IPS-18c (cell line): ENCODE measurements around the gene MZT2A.
"Not testable (repeated sequence)": the region's sequence is repeated elsewhere in the genome, so short reads cannot be mapped to it uniquely, and the experiment has no call there.

Source experiments
- H3K4me3 ChIP-seq: 2 replicates; pipeline ENCODE4 v1.7.0; 2013; ENCODE audit warnings: low read depth, mild to moderate bottlenecking, low read length, moderate library complexity; ENCODE audit not compliant: insufficient read depth
- H3K9me3 ChIP-seq: one replicate; pipeline ENCODE4 v1.6.1; 2013; ENCODE audit warnings: mild to moderate bottlenecking, low read length, moderate library complexity; ENCODE audit not compliant: control insufficient read depth, insufficient read depth

The MZT2A gene

DNA sequence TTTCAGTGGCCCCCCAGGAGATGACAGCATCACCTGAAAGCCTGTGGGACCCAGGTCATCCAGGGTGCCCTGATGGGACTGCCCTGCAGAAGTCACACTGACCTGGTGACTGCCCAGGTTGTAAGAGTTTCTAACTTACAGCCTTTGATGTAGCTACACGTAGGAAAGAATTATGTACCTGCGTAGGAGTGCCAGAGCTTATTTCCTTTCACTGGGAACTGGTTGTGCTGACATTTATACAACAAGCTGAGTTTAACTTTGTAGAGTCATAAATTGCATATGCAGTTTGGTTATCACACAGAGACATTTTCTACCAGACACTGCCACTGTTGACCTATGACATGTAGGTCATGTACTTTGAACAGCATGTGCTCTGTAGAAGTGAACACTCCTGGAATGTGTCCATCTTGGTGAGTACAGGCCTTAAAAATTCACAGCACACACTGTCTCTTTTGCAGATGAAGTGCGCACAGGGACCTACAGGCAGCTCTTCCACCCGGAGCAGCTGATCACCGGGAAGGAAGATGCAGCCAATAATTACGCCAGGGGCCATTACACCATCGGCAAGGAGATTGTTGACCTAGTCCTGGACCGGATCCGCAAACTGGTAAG, 13.2 kb downstream of the MZT2A start:
- not testable (repeated sequence) for H3K9me3 ChIP-seq, H3K4me3 ChIP-seq

DNA sequence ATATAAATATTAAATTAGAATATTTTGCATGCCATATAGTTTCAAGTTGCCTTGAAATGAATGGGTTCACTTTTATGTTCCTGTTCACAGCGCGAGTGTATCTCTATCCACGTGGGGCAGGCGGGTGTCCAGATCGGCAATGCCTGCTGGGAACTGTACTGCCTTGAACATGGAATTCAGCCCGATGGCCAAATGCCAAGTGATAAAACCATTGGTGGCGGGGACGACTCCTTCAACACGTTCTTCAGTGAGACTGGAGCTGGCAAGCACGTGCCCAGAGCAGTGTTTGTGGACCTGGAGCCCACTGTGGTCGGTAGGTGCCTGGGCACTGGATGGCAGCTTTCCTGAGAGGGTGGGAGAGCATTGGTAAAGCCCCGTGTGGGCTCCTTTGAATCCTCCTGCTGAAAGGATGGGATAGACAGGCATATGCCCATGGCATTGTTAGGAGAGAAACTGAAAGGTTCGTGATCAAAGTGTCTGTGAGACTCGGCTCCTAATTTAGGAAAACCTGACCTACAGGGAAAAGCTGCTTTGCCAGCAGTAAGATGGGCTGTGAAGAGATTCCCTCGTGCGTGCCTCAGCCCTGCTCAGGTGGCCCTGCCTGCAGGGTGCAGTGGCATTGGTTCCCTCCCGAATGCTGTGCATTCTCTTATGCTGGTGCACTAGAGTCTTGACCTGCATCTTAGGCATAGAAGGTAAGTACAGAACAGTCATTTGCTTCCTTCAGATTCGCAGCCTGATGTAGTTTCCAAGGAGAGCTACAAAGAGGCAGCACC, 13.9 kb downstream of the MZT2A start:
- H3K9me3 ChIP-seq: not testable (repeated sequence)

DNA sequence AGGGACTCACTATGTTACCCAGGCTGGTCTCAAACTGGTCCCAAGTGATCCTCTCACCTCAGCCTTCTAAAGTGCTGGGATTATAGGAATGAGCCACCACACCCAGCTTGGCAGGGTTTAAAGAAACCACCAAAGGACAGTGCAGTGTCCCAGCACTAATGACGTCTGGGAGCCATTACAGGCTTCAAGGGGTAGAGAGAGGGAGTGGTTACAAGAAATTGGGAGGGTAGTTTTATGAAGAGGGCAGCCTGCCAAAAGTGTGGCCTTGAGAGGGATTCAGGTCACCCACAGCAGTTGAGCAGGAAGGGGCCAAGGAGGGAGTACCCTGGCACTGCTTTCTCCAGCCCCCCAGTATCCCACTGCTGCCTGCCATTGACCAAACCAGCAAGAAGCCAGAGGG, 15.0 kb downstream of the MZT2A start:
- H3K9me3 ChIP-seq, H3K4me3 ChIP-seq: not testable (repeated sequence)

More for the DNA sequence above, 13.9 kb downstream of the MZT2A start:
- not testable (repeated sequence) for H3K4me3 ChIP-seq

DNA sequence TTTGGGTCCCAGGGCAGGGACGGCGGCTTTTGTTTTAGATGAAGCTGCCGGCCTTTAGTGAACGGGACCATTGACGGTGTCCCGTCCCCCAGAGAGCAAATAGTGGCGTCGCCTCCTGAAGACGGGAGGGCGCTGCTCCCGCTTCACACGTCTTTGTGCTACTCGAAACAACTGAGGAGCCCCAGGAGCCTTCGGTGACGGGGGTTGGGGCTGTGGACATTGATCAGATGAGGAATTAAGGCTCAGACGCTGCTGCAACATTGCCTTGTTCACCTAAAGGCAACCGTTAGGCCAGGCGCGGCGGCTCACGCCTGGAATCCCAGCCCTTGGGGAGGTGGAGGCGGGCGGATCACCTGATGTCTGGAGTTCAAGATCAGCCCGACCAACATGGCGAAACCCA, 15.8 kb downstream of the MZT2A start:
- H3K4me3 ChIP-seq, H3K9me3 ChIP-seq: not testable (repeated sequence)

DNA sequence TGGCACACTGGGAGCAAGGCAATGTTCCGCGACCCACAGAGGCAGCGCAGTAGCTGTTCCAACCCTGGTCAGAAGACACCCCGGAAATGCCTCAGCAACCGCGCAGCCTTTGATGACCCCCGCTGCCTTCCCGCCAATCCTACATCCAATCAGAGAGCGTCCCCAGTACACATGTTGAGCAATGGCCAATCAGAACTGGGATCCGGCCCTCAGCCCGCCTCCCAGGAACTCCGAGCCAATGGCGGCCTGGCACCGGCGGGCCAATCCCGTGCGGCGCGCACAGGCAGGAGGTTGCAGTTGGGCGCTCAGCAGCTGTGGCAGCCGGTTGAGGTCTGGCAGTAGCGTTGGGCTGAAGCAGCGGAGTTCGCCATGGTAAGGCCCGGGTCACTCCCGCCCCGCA, 16.4 kb downstream of the MZT2A start, which contains the start of gene TUBA3D:
TSS of gene TUBA3D (plus strand) at position 289 of the 400 bp plus-strand sequence. CDS start at position 370, 81 bp downstream.
- no peak within 1 kb of the TSS for H3K4me3 ChIP-seq
- H3K9me3 ChIP-seq: no peaks in the 10 kb centered on the region

DNA sequence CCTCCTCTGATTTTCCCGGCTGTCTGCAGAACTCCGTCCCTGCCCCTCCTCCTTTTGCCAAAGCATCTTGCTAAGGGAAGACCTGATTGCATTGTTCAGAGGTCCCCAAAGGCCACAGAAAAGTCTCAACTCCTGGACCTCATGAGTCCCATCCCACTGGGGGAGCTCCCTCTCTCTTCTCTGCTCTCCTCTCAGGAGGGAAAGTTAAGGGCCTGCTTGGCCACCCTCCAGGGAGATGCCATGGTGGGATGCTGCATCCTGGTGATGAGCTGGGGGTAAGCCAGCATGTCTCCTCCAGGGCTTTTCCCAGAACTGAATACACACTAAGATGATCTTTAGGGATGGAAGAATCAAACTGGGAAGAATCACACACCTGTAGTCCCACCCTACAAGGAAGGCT, 18.9 kb downstream of the MZT2A start:
- H3K4me3 ChIP-seq, H3K9me3 ChIP-seq: not testable (repeated sequence)

DNA sequence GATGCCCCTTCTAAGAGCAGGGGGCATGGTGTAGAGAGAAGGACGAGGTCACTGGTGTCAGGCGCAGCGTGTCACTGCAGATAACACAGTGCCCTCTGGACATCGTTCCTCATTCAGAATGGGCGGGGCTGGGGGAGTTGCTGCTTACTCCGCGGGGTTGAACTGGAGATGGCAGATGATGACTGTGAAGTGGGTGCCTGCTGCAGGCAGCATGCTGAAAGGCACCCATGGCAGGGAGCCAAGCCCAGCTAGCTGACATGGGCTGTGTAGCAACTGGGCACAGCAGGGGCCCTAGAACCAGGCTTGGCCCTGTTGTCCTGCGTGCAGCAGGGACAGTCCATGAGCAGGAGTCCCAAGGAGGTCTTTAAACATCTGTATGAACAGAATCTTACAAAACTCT, 20.6 kb downstream of the MZT2A start:
- H3K9me3 ChIP-seq: not testable (repeated sequence)

DNA sequence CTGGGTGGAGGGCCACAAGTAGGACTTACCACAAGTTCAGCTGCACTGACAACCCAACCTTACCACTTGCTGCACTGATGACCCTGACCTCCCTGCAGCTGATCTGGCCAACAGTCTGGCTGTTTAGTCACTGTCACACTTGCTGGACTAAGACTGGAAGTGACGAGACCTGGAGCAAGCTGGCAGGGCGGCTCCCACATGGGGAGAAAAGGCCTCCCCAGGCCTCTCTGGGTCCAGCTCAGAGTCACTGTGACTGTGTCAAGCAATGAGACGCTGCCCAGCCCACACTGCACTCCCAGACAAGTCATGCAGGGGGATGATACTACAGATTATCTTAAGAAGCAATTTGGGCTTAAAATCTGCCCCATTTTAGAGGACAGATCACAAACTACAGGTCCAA, 21.3 kb downstream of the MZT2A start:
- not testable (repeated sequence) for H3K9me3 ChIP-seq, H3K4me3 ChIP-seq

More for the DNA sequence above, 20.6 kb downstream of the MZT2A start:
- not testable (repeated sequence) for H3K4me3 ChIP-seq

DNA sequence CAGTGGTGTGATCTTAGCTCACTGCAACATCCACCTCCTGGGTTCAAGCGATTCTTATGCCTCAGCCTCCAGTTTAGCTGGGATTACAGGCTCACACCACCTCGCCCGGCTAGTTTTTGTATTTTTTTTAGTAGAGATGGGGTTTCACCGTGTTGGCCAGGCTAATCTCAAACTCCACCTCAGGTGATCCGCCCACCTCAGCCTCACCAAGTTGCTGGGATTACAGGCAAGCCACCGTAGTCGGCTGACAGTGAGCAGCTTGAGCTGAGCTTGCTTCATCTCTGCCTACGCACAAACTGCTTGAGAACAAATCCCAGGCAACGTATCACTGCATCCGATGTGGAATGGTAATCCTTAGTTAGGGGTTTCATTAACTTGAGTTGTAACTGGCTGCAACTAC, 24.5 kb downstream of the MZT2A start:
- H3K4me3 ChIP-seq, H3K9me3 ChIP-seq: not testable (repeated sequence)

DNA sequence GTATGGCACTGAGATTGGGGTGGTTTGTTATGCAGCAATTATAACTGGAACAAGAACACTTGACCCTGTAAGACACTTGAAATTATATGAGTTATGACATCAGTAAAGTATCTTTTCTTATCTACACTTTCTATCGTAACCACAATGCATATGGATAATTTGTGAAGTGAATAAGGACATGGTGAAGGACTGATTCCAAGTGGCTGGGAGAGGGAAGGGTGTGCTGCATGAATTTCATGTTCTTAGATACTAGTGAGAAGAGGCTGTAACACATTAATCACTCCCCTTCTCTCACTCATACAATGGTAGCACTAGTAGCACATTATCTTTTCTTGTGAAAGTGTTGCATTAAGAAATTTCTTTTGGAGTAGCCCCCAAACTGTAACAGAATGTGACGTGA, 37.3 kb downstream of the MZT2A start:
- H3K4me3 ChIP-seq, H3K9me3 ChIP-seq: not testable (repeated sequence)

DNA sequence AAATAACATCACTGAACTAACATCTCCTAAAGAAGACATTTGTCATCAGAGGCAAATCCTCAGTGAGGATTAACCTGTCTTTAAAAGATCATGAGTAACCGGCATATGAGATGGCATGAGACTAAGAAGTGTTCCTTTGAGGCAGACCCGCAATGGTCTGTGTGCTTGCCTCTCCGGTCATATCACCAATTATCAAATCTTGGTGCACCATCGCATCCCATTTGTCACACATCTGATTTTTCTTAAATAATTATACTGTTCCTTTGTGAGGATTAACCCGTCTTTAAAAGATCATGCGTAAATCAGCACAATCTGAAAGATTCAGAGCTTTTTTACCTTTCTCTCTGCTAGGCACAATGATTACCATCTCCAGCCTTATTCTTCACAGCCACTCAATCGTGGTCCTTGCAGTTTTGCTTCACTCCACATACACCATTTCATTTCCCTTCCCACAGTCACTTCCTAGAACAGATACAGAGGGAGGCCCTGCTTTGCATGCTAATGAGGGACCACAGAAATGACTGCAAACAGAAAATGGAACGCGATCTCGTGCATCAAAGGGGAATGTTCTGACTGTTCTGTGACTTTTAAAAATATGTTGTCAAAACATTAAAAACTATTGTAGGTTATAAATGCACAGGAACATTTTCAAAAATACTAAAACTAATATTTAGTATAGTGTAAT, 40.8 kb downstream of the MZT2A start:
- H3K4me3 ChIP-seq, H3K9me3 ChIP-seq: not testable (repeated sequence)

DNA sequence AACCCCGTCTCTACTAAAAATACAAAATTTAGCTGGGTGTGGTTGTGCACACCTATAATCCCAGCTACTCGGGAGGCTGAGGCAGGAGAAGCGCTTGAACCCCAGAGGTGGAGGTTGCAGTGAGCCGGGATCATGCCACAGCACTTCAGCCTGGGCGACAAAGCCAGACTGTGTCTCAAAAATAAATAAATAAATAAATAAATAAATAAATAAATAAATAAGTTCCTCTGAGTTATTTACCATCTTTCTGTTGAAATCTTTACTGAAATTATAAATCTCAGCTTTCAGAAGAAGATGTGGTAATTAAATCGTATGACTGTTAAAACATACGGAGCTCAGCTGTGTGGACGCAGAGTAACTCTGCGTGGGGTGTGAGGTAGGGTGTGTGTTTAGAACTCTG, 44.2 kb downstream of the MZT2A start:
- H3K9me3 ChIP-seq, H3K4me3 ChIP-seq: not testable (repeated sequence)

DNA sequence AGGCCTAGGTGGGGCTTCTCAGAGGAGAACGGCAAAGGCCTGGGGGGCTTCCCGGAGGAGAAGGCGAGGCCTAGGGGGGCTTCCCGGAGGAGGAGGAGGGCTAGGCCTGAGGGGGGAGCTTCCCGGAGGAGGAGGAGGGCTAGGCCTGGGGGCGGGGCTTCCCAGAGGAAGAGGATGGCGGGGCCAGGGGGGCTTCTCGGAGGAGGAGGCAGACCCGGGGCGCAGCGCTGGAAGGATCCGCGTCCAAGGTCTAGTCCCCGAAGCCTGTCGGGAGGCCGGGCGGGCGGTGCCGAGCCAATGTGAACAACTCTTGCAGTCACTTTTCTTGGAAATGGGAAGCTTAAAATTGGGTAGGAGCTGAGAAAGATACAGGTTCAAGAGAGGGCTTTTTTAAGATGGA, 46.3 kb downstream of the MZT2A start:
- Histone ChIP-seq H3K4me3 (no peak overlapping the region), H3K9me3 (no peaks in the 10 kb centered on the region)

DNA sequence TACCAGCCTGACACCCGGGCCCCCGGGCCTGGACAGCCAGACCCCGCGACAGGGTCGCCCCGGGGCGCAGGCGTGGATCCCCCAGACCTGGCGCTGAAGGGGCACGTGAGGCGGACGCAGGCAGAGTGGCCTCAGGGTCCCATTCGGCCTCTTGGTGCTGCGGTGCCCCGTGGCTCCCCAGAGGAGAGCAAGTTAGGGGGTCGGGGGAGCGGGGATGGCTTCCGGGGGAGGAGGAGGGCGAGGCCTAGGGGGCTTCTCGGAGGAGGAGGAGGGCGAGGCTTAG, 46.7 kb downstream of the MZT2A start:
- H3K4me3 ChIP-seq, H3K9me3 ChIP-seq: not testable (repeated sequence)

DNA sequence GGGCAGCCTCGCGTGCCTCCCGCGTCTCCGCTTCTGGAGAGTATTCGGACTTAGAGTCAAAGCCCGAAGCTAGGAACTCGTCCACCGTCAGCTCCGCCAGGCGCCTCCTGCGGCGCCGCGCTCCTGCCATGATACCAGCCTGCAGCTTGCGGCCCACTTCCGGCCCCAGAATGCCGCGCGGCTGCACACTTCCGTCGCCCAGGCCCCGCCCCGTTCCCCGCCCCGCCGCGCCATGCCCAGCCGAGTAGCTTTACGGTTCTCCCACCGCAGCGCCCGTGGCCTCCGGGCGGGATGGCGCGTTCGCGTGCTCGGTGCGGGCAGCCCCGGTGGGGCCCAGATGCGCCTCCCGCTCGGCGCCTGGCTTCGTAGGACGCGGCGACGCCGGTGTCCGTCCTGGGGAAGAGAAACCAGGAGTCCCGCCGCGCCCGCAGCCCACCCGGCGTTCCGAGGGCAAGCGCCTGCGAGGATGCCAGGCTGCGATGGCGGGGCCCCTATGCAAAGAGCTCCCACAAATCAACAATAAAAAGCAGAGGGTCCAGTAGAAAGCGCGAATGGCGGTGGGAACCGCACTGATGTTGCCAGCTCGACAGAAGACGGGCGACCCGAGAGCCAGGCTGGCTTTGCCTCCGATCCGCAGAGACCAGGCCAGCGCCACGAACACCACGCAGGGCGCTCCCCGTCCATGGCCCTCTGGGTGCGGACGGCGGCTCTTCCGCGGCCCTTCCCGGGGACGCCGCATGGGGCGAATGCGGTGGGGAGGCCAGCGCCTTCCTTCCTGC, 47.3 kb downstream of the MZT2A start:
- not testable (repeated sequence) for H3K9me3 ChIP-seq

DNA sequence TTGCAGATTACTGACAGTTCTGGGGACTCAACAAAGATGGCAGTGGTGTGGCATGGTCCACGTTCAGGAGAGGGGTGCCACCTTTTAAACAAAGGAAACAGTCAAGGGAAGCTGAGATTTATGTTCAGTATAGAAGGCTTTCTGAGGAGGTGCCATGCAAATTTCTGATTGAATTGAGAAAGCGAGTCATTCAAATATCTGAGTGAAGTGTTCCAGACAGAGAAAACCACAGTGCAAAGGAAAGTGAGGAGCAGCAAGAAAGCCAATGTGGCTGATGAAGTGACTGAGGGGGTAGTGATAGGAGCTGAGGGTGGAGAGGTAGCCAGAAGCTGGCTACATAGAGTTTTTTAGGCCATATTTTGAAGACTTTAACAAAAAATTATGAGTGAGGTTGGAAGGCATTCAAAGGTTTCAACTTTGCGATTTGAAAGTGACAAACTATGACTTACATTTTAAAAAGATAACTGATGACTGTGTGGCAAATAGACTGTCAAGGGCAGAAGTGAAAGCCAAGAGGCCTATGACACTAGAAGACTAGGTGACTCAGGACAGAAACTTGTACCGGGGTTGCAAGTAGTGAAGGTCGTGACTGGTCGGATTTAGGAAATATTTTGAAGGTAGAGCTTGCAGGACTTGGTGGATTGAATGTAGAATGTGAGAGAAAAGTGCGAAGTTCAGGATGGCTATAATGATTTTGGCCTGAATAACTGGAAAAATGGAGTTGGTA, 51.3 kb downstream of the MZT2A start:
- not testable (repeated sequence) for H3K9me3 ChIP-seq, H3K4me3 ChIP-seq

More for the DNA sequence above, 47.3 kb downstream of the MZT2A start:
- not testable (repeated sequence) for H3K4me3 ChIP-seq
